ENCODE data around the gene HNF1A.

DNA sequence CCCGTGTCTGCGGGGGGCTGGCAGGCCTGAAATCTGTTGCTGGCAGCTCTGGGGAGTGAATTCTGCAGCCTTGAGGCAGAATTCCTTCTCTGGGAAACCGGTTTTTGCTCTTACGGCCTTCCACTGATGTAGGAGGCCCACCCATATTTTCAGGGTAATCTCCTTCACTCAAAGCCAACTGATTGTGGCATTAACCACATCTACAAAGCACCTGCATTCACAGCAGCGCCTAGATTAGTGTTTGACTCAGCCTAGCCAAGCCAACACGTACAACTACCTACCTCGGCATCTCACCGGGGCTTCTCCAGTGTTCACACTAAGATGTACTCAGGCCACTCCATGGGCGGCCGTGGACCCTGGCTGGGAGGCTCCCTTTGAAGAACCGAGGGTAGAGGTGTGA, 22.2 kb downstream of the HNF1A start:
- TF ChIP-seq POLR2AphosphoS5 (IDR thresholded peaks at IDR 0.05) = no peak
- TF ChIP-seq, protein P1, sequence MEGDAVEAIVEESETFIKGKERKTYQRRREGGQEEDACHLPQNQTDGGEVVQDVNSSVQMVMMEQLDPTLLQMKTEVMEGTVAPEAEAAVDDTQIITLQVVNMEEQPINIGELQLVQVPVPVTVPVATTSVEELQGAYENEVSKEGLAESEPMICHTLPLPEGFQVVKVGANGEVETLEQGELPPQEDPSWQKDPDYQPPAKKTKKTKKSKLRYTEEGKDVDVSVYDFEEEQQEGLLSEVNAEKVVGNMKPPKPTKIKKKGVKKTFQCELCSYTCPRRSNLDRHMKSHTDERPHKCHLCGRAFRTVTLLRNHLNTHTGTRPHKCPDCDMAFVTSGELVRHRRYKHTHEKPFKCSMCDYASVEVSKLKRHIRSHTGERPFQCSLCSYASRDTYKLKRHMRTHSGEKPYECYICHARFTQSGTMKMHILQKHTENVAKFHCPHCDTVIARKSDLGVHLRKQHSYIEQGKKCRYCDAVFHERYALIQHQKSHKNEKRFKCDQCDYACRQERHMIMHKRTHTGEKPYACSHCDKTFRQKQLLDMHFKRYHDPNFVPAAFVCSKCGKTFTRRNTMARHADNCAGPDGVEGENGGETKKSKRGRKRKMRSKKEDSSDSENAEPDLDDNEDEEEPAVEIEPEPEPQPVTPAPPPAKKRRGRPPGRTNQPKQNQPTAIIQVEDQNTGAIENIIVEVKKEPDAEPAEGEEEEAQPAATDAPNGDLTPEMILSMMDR (IDR thresholded peaks at IDR 0.05) = no peak
